Adrenal gland (tissue), 12 donors: Measurements from ENCODE around the gene FGD4. TPM values are rescaled to one million over a fixed set of nuclear protein-coding genes. Genes with fewer than 3 reads are reported as not detected.

Source experiments
- DNase-seq, 7 donors: peaks; one replicate each; pipeline ENCODE4 v3.0.0-alpha.2; 2019 to 2020
- H3K27ac ChIP-seq, 5 donors: fragments of 200-600 bp; sonication (generic) in 4 of 5; 1 replicate in 3 of 5; 2 replicates in 2 of 5; pipeline versions ENCODE4 v1.5.1 to v1.8.0; 2016 to 2020; ENCODE audit warnings: mild to moderate bottlenecking in 1 of 5
- H3K27me3 ChIP-seq: fragments of 200-600 bp; 2 replicates; pipeline ENCODE4 v1.8.0; 2021
- H3K36me3 ChIP-seq, 2 donors: fragments of 200-600 bp; replicated peaks in 1 of 2; 1 replicate in 1 of 2; 2 replicates in 1 of 2; pipeline versions ENCODE4 v1.5.1 to v1.8.0; 2018 to 2022
- H3K4me1 ChIP-seq, 2 donors: fragments of 200-600 bp; replicated peaks in 1 of 2; 1 replicate in 1 of 2; 2 replicates in 1 of 2; pipeline versions ENCODE4 v1.5.1 to v1.8.0; 2018 to 2021
- H3K4me3 ChIP-seq, 4 donors: fragments of 200-600 bp; sonication (generic) in 3 of 4; one replicate each; pipeline ENCODE4 v1.5.1; 2016 to 2018
- H3K9me3 ChIP-seq, 3 donors: fragments of 200-600 bp; sonication (generic) in 1 of 3; replicated peaks in 1 of 3; 1 replicate in 2 of 3; 2 replicates in 1 of 3; pipeline versions ENCODE4 v1.5.1 to v1.8.0; 2016 to 2021
- CTCF ChIP-seq, 6 experiments: fragments of 450-650 bp in 4 of 6; fragments of 200-600 bp in 2 of 6; sonication (generic) in 1 of 6; IDR thresholded peaks; 1 replicate in 5 of 6; 2 replicates in 1 of 6; pipeline versions ENCODE4 v1.5.1 to v1.8.0; 2016 to 2021; ENCODE audit warnings: antibody characterized with exemption in 6 of 6, mild to moderate bottlenecking in 2 of 6, moderate library complexity in 1 of 6
- POLR2A ChIP-seq, 2 donors: fragments of 450-650 bp; IDR thresholded peaks; one replicate each; pipeline ENCODE4 v1.6.1; 2017; ENCODE audit warnings: antibody characterized with exemption in 2 of 2, mild to moderate bottlenecking in 2 of 2, moderate library complexity in 1 of 2
- WGBS, 4 donors: extraction: QIAGEN DNeasy Blood & Tissue Kit in 2 of 4; methylation state at CpG; one replicate each; pipeline versions ENCODE4 v1.1.5 to v1.1.7; 2013 to 2017; 5-methylcytosine and 5-hydroxymethylcytosine counted together
- intact Hi-C, 2 donors: fragments of 100-400 bp; cut with DNase I; formaldehyde crosslinking; loops; one replicate each; pipeline versions ENCODE4 v1.14.1 to v1.15.0; 2022 to 2023
- polyA plus RNA-seq, 3 donors: library from polyadenylated mRNA; stranded (reverse); fragments of 200-250 nt in 2 of 3; fragments of 350-450 nt in 1 of 3; fragmentation: Illumina TruSeq in 1 of 3; extraction: RNeasy Lipid Tissue Mini Kit (QIAGEN cat#74804) in 1 of 3; gene quantifications; one replicate each; pipeline ENCODE4 v1.2.3, GENCODE V29; 2013 to 2014
- total RNA-seq, 9 donors: library from RNA; depleted of rRNA in 4 of 9; stranded (reverse); fragments of >200 nt in 4 of 9; fragments of 120-200 nt in 1 of 9; fragmentation: NEBNext Ultra II Directional in 1 of 9; extraction: Animal tissue kit (Norgen Biotek cat#: 25700) in 1 of 9; gene quantifications; one replicate each; pipeline versions ENCODE4 v1.1.0 to v1.2.4, GENCODE V29; 2013 to 2023
- donor health status: healthy with polysubstance abuse.
- donor health status: Bipolar disorder and iron deficiency.
- donor health status: DM: yes; HTN: yes; CAD: no.
- donor health status: DM: no; HTN: no; CAD: no.
- donor health status: DM: no; HTN: no; CAD: no.
- donor health status: DM: yes; HTN: yes; CAD: no.

Gene FGD4
- total and polyA plus RNA-seq, 12 donors: 1.7 to 38.5 (median 16.6) TPM

GRCh38 chr12:32379667-32380066 is 19.7 kb upstream of the FGD4 start:
- intact Hi-C loops: loop anchor here in 1 of 2 donors (10.0 kb wide), 1 partner anchor 275 kb away; no protein-coding TSS in a partner anchor
- DNase-seq: no peak
- 75 to 91% (median 88%) methylated on average over 8 of the region's 8 CpGs for WGBS, 4 donors
- Histone ChIP-seq H3K4me3 (no peak overlapping the region), H3K4me1 (no peaks in the 10 kb centered on the region), H3K36me3 (no peaks in the 10 kb centered on the region), H3K27me3 (no peaks in the 10 kb centered on the region), H3K9me3 (no peaks in the 10 kb centered on the region), H3K27ac (no peak overlapping the region)
- TF ChIP-seq POLR2A (IDR thresholded peaks at IDR 0.05) (no peak), CTCF (IDR thresholded peaks at IDR 0.05) (no peak)

- no peak for DNase-seq
- 88 to 90% (median 88%) methylated on average over 2 of the region's 2 CpGs for WGBS, 4 donors
- Histone ChIP-seq H3K27me3 (no peaks in the 10 kb centered on the region), H3K27ac (no peak overlapping the region), H3K9me3 (no peaks in the 10 kb centered on the region), H3K36me3 (no peaks in the 10 kb centered on the region), H3K4me1 (no peaks in the 10 kb centered on the region), H3K4me3 (no peak overlapping the region)
- no peak for TF ChIP-seq CTCF (IDR thresholded peaks at IDR 0.05)
- intact Hi-C loops: no loop called here
Measured at GRCh38 chr12:32382226-32382625, 17.1 kb upstream of the FGD4 start.

GRCh38 chr12:32390572-32391219 is 8.7 kb upstream of the FGD4 start:
- Histone ChIP-seq H3K27ac (no peak overlapping the region), H3K4me1 (no peaks in the 10 kb centered on the region), H3K4me3 (peak overlapping the region in 2 of 4 donors; percentile 13 to 62), H3K36me3 (no peaks in the 10 kb centered on the region), H3K9me3 (no peaks in the 10 kb centered on the region), H3K27me3 (no peaks in the 10 kb centered on the region)
- peak in 5 of 7 donors; percentile 16 to 37 (median 30) for DNase-seq
- intact Hi-C loops: no loop called here
- 21 to 56% (median 43%) methylated on average over 22 to 47 of the region's 47 CpGs for WGBS, 4 donors
- no peak for TF ChIP-seq CTCF (IDR thresholded peaks at IDR 0.05)

- no peak for DNase-seq
- TF ChIP-seq POLR2A (IDR thresholded peaks at IDR 0.05) (no peak), CTCF (IDR thresholded peaks at IDR 0.05) (no peak)
- Histone ChIP-seq H3K4me3 (no peak overlapping the region), H3K27me3 (no peaks in the 10 kb centered on the region), H3K9me3 (no peaks in the 10 kb centered on the region), H3K36me3 (no peaks in the 10 kb centered on the region), H3K27ac (no peak overlapping the region), H3K4me1 (peaks cover 0 to 6% of the 10 kb centered on the region in 2 donors)
- intact Hi-C loops: no loop called here
Measured at GRCh38 chr12:32395026-32395425, 4.3 kb upstream of the FGD4 start.
